Amygdala (tissue), 56 donors: ENCODE measurements around the gene ARMC2.
"Not testable (repeated sequence)": the region's sequence is repeated elsewhere in the genome, so short reads cannot be mapped to it uniquely, and the experiment has no call there.

Source experiments
- DNase-seq, 56 donors: peaks; one replicate each; lab custom pipeline; 2025; lab: John Stamatoyannopoulos, UW

ARMC2 gene

GRCh38 chr6:108903796-108904195 lies 55.6 kb downstream of the ARMC2 start:
- no peak for DNase-seq

- DNase-seq, result no peak
Measured at GRCh38 chr6:108904741-108905140, 56.5 kb downstream of the ARMC2 start.

GRCh38 chr6:108914235-108915022 lies 66.2 kb downstream of the ARMC2 start:
- peak in 1 of 56 donors; percentile 3 for DNase-seq

- DNase-seq, result no peak
Measured at GRCh38 chr6:108915258-108915657, 67.0 kb downstream of the ARMC2 start.

- no peak for DNase-seq
Measured at GRCh38 chr6:108916026-108916686, 67.9 kb downstream of the ARMC2 start.

- no peak for DNase-seq
Measured at GRCh38 chr6:108920751-108921150, 72.5 kb downstream of the ARMC2 start.

- DNase-seq, result no peak
Measured at GRCh38 chr6:108921547-108922361, 73.5 kb downstream of the ARMC2 start.

GRCh38 chr6:108922499-108922898 lies 74.3 kb downstream of the ARMC2 start:
- no peak for DNase-seq

- no peak for DNase-seq
Measured at GRCh38 chr6:108927927-108928326, 79.7 kb downstream of the ARMC2 start.

- DNase-seq, result no peak
Measured at GRCh38 chr6:108928650-108929049, 80.4 kb downstream of the ARMC2 start.

- not testable (repeated sequence) for DNase-seq
Measured at GRCh38 chr6:108931090-108931489, 82.9 kb downstream of the ARMC2 start.

GRCh38 chr6:108937170-108937569 lies 88.9 kb downstream of the ARMC2 start:
- DNase-seq, result no peak

- no peak for DNase-seq
Measured at GRCh38 chr6:108940741-108941140, 92.5 kb downstream of the ARMC2 start.

GRCh38 chr6:108941281-108941680 lies 93.1 kb downstream of the ARMC2 start:
- no peak for DNase-seq

- DNase-seq, result no peak
Measured at GRCh38 chr6:108941859-108942258, 93.6 kb downstream of the ARMC2 start.

GRCh38 chr6:108942556-108943492 lies 94.6 kb downstream of the ARMC2 start:
- no peak for DNase-seq

GRCh38 chr6:108944071-108944470 lies 95.8 kb downstream of the ARMC2 start:
- DNase-seq, result no peak

GRCh38 chr6:108944707-108945680 lies 96.8 kb downstream of the ARMC2 start:
- peak in 16 of 56 donors; percentile 2 to 62 (median 14) for DNase-seq

- peak in 52 of 56 donors; percentile 9 to 87 (median 52) for DNase-seq
Measured at GRCh38 chr6:108945681-108946159, 97.5 kb downstream of the ARMC2 start.
